Stimulated activated CD8-positive, alpha-beta memory T cell treated with anti-CD3 and anti-CD28 coated beads, Interleukin-15, amount 100 ng/mL, for 1 hour (primary cell): Measurements from ENCODE around the gene IGSF6.
"Not testable (repeated sequence)": the region's sequence is repeated elsewhere in the genome, so short reads cannot be mapped to it uniquely, and the experiment has no call there.

Source experiments
- DNase-seq: peaks from one replicate; pipeline ENCODE4 v3.0.0-alpha.2; 2020; ENCODE audit warnings: low read depth

Gene IGSF6

DNA sequence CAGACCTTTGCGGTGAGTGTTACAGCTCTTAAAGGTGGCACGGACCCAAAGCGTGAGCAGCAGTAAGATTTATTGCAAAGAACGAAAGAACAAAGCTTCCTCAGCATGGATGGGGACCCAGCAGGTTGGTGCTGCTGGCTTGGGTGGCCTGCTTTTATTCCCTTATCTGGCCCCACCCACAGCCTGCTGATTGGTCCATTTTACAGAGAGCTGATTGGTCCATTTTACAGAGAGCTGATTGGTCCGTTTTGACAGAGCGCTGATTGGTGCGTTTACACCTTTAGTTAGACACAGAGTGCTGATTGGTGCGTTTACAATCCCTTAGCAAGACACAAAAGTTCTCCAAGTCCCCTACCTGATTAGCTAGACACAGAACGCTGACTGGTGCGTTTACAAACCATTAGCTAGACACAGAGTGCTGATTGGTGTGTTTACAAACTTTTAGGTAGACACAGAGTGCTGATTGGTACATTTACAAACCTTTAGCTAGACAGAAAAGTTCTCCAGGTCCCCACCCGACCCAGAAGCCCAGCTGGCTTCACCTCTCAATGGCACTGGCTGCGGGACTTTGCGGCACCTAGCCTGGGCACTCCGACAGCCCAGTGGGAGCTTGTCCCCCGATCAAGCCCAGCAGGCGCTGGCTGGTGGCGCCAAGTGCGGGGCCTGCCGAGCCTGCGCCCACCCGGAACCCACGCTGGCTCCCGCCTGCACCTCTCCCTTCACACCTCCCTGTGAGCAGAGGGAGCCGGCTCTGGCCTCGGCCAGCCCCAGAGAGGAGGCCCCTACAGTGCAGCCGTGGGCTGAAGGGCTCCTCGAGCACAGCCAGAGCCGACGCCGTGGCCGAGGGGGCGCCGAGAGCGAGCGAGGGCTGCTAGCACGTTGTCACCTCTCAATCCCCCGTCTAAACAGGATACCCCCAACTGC lies 22.5 kb downstream of the IGSF6 start:
- DNase-seq, result not testable (repeated sequence)

DNA sequence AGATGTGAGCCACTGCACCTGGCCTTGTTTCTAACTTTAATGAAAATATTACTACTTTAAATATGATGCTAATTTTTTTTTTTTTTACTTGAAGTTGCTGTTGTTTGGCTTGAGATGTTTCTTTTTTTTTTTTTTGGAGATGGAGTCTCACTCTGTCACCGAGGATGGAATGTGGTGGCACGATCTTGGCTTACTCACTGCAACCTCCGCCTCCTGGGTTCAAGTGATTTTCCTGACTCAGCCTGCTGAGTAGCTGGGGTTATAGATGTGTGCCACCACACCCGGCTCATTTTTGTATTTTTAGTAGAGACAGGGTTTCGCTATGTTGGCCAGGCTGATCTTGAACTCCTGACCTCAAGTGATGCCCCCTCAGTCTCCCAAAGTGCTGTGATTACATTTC lies 23.6 kb downstream of the IGSF6 start:
- no peak for DNase-seq

DNA sequence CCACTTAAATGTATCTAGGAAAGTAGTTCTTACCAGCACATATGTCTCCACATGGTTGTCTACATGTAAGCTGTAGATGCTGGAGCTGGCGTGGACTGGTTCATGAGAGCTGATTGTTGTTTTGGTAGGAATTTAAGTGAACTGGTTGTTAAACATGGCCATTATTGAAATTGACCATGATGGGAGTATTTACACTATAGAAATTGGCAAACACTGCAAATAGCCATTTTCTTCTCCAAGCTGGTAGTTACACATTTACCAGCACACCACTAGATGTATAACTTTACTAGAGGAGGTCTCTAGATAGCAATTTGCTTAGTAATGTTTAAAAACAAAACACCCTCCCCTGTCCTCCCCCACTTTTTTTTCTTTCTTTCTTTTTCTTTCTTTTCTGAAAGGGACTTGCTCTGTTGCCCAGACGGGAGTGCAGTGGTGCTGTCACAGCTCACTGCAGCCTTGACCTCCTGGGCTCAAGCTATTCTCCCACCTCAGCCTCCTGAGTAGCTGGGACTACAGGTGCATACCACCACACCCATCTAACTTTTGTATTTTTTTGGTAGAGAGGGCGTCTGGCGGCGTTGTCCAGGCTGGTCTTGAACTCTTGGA lies 24.2 kb downstream of the IGSF6 start:
- no peak for DNase-seq

DNA sequence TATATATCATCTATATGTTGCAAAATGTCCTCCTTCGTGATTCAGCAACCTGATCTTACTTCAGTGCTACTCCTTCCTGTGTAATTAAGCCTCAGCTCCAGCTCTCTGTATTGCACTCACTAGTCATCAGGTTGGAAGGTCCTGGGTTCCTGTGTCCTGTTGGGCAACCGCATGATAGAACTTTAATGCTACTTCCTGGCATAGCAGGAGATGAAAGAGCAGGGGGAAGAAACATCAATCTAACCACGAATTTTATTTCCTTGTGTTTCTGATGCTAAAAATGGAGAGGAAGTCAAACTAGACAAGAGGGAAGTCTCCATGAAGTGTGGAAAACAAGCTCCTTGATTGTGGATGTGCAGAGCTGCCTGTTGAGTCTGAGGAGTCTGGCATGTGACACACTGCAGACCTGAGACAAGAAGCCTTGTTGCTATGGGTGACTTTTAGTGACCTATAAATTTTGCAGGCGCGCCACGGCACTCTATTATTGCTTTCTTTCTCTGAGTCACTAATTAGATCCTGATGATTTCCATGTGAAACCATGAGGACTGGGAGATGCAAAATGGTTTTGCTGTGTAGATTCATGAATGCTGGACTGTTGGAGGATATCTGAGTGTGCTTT lies 25.6 kb downstream of the IGSF6 start:
- DNase-seq, result no peak

DNA sequence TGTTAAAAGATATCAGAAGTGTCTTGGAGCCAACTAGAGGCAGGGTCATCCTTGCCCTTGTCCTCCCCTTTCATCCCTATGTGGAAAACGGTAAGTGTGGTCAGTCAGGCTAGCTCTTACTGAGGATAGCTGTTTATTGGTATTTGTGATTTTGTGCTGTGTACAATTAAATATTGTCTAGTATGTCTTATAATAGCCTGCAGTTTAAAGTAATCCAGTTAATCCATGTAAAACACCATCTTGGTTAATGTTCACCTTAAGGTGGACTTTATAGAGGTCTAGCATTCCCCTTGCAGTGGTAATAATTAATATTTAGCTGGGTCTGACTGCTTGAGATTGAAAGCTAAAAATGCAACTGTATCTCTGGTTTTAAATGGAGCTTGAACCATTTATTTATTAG lies 27.4 kb downstream of the IGSF6 start:
- DNase-seq, result no peak

DNA sequence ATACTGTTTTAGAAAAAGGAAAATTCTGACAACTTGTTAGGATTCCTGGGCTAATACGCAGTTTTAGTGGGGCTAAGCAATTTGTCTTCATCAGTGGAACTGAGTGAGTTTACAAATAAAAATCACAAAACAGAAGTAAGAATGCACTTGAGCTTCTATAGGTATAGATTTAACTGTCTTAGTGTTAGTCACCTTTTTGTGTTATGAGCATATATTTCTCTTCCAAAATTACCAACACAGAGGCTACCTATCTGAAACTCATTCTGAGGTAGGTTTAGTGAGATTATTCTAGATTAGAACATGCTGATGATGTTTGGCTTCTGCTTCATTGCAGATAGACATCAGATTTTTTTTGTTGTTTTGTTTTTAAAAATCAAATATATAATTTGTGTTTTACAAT lies 29.9 kb downstream of the IGSF6 start:
- no peak for DNase-seq

DNA sequence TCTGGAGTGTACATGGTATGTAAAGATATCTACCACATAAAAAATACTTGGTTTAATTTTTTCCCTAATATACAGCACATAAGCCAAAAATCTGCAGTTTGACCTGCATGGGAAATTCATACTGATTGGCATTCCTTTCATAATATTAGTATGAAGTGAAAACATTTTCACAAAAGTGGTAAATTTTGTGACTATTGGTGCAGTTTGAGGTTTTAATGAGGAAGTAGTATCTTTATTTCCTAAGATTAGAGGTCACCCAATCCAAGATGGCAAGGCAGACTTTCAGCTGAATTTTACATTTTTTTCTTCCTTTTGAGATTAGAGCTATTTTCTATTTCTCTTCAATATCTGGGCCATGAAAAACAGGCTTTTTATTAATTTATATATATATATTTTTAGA lies 31.8 kb downstream of the IGSF6 start:
- no peak for DNase-seq

DNA sequence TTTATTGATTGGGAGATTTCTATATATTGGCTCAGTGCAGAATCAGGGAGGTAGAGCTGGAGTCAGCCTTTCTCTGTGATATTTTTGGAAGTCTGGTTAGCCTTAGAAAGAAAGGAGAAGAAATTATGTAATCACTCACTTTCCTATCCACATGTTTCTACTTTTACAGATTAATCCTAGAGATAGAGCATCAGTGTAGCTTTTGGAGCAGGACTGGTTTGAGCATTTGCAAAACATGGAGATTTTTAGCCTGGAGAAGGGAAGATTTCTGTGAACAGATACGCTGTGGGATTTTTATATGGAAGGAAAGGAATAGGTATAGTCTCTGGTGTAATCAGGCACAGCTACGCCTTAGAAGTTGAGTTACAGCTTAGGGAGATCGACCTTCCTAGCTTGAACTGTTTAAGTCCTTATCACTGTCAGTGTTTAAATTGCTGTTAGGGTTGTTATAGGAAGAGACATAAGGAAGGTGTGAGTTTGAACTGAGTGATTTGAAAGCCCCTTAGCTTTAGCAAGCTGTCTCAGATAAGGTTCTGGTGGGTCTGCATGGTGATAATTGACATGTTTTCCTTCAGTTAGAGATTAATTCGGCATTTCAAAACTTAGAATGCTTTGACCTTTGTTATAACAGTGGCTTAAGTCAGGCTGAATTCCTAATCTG lies 32.5 kb downstream of the IGSF6 start:
- DNase-seq, result no peak

DNA sequence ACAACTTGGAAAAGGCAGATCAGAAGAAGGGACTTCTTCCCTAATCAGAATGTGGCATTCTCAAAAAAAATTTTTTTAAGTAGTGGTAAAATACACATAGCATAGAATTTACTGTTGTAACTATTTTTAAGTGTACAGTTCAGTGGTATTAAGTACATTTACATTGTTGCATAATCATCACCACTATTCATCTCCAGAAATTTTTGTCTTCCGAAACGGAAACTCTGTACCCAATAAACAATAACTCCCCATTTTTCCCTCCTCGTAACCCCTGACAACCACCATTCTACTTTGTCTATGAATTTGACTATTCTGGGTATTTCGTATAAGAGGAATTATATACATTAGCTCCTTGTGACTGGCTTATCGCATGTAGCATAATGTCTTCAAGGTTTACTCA lies 34.1 kb downstream of the IGSF6 start:
- no peak for DNase-seq

DNA sequence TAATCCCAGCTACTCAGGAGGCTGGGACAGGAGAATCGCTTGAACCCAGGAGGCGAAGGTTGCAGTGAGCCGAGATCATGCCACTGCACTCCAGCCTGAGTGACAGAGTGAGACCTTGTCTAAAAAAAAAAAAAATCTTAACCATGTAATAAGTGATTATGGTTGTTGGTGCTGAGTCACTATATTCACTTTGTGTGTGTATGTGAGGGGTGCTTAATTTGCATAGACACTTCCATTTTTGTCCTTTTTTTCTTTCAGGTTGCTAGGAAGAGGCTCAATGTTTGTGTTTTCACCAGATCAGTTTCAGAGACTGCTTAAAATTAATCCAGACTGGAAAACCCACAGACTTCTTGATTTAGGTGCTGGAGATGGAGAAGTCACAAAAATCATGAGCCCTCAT lies 34.8 kb downstream of the IGSF6 start:
- no peak for DNase-seq

DNA sequence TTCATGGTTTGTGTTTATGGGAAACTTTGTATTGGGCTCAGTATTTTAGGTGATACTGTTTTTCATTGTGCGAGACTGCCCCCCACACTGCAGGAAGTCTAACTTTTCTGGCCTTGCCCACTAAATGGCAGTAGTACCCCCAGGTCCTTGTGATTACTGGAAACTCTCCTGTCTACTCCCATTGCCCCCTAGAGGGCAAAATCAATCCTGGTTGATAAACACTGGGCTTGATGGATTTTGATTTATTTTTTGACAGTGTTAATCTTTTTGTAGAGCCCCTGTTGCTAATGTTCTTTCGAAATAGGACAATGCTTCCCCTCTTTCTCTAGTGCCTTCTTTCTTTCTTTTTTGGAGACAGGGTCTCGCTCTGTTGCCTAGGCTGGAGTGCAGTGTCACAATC lies 37.5 kb downstream of the IGSF6 start:
- no peak for DNase-seq

DNA sequence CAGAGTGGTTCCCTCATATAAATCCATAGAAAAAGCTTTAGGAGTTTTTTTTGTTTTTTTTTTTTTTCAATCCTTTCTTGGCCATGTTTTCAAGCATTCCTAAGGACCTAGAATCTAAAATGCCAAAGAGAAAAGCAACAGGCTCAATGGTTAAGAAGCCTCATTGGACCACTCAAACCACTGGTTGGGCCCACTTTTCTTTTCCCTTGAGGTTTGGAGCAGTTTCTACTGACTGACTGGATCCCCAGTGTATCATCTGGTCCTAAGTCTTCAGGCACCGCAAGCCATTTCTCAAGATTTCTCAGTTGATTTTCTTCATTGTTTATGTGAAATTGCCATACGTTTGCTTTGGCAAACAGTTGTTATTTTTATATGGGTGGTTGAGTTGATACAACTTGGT lies 38.6 kb downstream of the IGSF6 start:
- no peak for DNase-seq

DNA sequence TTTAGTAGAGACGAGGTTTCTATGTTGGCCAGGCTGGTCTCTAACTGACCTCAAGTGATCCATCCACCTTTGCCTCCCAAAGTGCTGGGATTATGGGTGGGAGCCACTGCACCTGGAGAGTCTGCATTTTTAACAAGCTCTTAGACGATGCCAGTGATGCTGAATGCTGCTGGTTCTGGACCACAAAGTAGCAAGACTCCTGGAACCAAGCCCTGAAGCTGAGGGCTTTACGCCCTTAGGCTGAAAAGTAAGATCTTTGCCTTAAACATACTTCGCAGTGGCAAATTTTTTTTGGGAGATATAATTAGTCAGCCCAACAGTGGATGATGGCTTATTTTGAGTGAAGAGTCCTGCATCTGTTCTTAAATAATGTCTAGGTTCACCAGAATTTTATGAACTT lies 39.0 kb downstream of the IGSF6 start:
- no peak for DNase-seq

DNA sequence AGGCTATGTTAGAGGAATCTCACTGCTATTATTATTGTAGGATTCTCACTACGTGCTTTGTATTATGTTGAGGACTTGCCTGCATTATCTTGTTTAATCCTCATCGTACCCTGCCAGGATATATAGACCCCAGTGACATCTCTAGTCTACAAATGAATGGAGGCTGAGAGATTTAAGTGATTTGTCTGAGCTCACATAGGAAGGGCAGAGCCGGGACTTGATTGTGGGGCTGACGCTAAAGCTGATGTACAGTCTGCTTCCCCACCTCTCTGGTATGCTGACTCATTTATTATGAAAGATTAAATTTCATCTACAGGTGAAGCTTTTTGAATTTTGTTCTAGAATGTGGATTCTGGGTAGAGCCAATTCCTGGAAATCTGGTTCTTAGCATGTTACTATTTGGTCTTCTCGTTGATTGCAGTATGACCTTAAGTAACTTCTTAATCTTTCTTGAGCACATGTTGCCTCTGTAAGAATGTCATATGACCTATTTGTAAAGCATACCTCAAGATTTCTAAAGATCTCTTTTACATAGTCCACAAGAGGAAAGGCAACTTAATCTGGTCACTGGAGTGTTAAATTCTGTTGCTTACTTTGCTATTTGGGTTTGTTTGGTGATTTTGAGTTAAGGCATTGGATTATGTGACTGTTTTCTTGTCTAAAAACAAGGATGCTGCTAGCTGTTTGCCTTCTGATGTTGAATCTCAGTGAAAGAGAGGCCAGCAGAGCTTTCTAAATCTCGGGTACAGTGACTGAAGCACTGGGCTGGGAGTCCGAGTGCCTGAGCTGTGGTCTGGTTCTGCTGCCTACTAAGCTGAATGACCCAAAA lies 40.6 kb downstream of the IGSF6 start:
- DNase-seq, result no peak

DNA sequence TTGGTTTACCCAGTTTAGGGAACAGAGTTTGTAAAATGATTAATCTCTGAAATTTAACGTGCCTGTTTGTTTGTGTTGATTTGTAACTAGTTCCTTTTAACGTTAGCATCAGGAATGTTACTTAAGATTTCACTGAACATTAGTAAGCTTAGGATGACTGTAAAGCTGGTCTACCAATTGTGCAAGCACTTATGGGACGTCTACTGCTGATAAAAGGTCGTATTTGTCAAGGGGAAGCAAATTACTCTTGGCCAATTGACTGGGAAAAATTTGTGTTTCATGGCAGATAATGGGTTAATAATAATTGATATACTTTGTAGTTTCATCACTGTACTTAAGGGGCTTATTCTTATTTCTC lies 41.2 kb downstream of the IGSF6 start:
- no peak for DNase-seq

DNA sequence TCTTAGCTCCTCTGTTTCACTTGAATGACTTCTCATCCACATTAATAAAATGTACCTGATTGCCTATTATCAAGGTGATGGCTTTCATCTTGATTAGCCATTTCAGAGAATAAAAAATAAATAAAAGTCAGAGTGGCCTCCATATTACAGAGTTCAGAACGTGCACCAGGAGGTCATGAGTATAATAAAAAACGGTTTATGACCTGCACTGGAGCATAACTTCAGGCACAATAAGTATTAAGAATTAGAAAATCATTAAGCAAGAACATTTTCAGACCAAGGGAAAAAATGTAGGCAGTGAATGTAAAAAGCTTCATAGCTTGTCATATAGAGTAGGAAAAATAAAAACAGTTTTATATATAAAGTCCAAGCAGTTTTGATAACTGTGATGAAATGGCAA lies 41.6 kb downstream of the IGSF6 start:
- no peak for DNase-seq

DNA sequence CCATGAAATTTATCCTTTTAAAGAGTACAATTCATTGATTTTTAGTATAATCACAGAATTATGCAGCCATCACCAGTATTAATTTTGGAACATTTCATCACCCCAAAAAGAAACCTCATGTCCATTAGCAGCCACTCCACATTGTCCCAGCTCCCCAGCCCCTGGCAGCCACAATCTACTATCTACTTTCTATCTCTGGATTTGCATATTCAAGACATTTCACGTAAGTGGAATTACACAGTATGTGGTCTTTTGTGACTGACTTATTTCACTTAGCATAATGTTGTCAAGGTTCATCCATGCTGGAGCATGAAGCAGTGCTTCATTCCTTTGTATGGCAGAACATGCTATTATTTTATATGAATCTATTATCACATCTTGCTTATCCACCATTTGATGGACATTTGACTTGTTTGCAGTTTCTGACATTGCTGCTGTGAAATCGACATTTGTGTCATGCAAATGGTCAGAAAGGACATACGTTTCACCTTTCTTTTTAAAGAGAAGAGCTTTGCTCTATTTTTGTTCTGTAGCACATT lies 42.3 kb downstream of the IGSF6 start:
- DNase-seq, result no peak

DNA sequence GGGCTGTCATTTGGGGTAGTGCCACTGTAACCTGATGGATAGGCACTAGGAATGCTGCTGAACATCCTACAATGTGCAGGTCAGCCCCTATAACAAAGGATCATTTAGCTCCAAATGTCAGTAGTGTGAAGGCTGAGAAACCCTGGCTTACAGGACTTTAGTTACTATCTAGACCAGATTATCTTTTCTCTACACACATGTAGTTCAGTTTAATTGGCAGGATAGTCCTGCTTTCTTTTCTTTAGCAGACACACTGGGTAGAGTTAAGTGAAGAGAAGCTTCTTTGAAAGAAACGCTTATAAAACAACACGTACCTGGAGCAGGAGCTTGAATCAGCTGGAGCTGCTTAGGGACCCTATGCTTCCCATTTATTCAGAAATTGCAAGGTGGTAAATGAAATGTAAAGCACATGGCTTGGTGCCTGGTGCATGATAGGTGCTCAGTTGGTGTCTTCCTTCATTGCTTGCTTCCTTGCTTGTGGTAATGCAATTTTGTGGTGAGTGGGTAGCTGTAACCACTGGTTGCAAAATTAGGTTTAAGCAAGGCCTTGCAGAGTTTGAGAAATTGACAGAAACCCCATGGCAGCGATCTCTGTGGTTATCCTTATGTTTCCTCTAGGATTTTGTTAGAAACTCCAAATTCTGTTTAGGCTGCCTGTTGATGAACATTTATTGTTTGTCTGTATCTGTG lies 43.6 kb downstream of the IGSF6 start:
- DNase-seq, result no peak

DNA sequence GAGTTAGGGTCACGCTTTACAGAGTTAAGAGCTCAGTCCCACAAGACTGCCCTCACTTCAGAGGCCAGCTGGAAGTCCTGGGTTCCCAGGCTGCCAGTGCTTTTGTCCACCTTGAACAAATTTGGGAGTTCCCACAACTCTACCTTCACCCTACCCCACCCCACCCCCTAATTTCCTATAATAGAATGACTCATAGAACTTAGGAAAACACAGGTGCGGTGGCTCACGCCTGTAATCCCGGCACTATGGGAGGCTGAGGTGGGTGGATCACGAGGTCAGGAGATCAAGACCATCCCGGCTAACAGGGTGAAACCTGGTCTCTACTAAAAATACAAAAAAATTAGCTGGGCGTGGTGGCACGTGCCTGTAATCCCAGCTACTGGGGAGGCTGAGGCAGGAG lies 46.6 kb downstream of the IGSF6 start:
- not testable (repeated sequence) for DNase-seq

DNA sequence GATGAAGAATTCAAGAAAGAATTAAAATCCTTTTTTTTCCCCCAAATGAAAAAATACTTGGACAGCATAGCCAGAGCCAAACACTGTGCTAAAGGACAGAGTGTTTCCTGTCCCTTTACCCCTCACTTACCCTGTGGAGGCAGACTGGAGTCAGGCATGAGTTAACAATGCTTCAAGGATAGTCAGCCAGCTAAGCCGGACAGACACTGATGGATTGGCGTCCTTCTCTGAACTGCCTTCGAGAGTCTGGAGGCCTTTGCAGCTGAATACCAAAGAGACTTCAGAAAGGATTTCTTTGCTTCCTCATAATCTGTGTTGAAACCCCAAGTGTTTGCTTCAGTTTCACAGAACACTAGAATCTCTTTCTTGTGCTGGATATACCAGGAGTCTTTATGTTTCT lies 48.5 kb downstream of the IGSF6 start:
- no peak for DNase-seq

DNA sequence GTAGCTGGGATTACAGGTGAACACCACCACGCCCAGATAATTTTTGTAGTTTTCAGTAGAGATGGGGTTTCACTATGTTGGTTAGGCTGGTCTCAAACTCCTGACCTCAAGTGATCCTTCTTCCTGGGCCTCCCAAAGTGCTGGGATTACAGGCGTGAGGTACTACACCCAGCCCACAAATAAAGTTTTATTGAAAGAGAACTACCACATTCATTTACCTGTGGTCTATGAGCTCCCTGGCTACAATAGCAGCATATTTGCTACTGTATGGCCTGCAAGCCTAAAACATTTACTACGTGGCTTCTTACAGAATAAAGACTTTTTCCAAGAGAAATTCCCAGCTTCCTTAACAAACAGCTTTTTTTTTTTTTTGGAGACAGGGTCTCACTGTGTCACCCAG lies 49.6 kb downstream of the IGSF6 start:
- DNase-seq, result no peak
